GM12875 (cell line): ENCODE data around the gene GBX2.

Experiments
- H3K4me3 ChIP-seq: one replicate; pipeline ENCODE4 v1.5.1; 2011; ENCODE audit warnings: low read depth, low read length, control low read depth
- TF ChIP-seq, protein P1 (sequence below): IDR thresholded peaks from 2 replicates; pipeline ENCODE4 v1.5.1; 2011; ENCODE audit warnings: low read depth, mild to moderate bottlenecking, control low read depth, inconsistent platforms, low read length, moderate library complexity, borderline replicate concordance; ENCODE audit not compliant: insufficient read depth

The GBX2 gene

DNA sequence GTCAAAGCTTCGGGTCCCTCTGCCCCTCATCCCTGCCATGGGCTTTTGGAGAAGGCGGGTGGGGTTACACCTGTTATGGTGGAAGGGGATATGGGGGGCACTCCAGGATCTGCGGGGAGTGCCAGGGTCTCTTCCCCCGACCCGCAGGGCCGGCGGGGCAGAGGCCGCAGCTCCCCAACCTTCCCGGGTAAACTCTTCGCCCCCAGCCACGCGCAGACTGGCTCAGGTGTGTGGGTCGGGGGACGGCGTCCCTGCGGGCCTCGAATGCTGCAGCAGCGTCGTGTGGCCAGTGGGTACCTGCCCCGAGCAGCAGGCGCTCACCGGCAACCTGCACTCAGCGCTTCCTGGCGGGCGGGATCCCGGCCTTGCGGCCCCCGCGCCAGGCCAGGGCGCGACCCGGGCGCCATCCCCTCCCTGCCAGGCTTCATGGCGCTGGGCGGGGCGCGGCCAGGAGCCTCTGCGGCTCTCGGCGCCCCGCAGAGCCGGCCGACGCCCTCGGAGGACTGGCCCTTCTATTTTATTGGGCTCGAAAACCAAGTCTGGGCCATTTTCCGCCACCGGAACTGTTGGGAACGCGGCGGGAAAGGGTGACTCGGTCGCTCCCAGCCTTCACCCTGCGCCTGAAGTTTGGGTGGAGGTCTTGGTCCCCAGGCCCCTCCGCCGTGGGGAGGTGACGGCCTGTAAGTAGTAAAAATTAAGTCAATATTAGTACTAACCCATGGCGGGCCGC lies 4.5 kb downstream of the GBX2 start:
- no peak overlapping the region for H3K4me3 ChIP-seq
- TF ChIP-seq, protein P1, sequence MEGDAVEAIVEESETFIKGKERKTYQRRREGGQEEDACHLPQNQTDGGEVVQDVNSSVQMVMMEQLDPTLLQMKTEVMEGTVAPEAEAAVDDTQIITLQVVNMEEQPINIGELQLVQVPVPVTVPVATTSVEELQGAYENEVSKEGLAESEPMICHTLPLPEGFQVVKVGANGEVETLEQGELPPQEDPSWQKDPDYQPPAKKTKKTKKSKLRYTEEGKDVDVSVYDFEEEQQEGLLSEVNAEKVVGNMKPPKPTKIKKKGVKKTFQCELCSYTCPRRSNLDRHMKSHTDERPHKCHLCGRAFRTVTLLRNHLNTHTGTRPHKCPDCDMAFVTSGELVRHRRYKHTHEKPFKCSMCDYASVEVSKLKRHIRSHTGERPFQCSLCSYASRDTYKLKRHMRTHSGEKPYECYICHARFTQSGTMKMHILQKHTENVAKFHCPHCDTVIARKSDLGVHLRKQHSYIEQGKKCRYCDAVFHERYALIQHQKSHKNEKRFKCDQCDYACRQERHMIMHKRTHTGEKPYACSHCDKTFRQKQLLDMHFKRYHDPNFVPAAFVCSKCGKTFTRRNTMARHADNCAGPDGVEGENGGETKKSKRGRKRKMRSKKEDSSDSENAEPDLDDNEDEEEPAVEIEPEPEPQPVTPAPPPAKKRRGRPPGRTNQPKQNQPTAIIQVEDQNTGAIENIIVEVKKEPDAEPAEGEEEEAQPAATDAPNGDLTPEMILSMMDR, result no peak

DNA sequence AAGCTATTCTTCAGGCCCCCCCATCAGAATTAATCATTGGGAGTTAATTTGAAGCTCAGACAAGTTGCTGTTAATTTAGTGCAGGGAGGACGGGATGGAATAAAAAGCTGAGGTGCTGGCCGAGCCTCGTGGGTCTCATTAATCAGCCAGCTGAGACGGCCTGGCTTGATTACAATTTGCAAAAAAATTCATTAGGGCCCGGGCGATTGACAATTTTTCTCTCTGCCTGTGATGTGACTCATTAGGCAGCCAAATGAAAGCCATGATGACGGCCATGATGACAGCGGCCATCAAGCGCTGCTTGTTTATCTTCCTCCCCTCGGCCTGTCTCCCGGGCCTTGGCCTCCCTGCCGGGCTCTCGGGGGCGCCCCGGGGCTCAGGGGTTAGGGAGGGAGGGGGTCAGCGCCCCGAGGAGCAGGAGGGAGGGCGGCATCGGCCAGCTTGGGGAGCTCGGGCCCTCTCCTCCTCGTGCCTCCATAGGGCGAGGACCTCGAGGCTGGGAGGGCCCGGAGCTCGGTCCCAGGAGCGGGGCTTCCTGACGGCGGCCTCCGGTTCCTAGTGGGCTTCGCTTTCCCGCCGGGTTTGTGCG lies 5.2 kb downstream of the GBX2 start:
- TF ChIP-seq, protein P1, result no peak
- no peak overlapping the region for H3K4me3 ChIP-seq

DNA sequence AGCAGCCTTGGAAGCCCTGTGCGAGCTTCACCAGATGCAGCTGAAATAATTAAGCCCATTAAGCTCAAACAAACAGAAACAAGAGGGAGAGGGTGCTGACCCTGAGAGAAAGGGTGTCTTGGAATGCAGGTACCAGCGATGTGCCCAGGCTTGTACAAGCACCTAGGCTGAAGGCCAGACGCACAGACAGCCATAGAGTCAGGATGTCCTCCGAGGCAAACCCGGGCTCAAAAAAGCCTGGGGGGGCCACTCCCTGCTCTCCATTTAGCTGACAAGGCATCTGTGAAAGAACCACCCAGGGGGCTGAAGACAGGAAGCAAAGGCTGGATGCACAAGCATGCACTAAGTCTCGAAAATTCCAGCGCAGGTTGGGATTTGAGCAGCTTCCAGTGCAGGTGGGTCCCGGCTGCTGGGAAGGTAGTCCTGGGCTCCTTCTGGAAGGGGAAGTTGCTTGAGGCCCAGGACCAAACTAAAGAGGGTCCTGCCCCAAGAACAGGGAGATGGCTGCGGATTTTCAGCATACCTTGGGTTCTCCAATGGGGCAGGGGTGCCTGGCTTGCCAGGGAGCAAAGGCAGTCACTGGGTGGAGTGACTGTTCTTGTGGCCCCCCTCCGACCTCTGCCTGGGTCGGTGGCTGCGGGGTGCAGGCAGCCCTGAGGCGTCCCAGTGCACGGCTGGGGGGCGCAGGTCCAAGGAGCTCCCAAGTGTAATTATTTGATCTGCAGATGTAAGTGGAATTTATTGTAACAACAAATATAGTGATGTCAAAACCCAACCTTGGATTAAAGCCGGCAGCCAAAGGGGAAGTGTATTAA lies 5.9 kb downstream of the GBX2 start:
- no peak overlapping the region for H3K4me3 ChIP-seq
- TF ChIP-seq, protein P1, result no peak

DNA sequence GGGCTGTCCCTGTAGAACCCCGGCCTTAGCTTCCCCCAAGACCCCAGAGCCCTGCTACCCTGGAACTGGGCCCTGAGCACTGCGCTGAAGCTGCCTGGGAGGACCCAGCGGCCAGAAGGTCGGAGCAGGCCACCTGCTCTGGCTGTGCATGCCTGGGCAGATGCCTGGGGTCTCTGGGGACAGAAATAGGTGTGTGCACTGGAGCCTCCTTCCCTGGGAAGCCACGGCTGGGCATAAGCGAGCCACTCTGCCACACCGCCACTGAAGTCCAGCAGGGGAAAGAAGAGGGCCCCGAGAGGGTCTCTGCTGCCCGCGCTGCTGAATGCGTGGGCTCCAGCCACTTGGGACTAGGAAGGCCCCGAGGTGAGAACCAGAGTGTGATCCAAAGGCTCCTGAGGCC lies 6.7 kb downstream of the GBX2 start:
- TF ChIP-seq, protein P1, result no peak
- H3K4me3 ChIP-seq, result no peak overlapping the region

- no peak overlapping the region for H3K4me3 ChIP-seq
- TF ChIP-seq, protein P1, result no peak
Observed at GRCh38 chr2:236161082-236161462, 7.1 kb downstream of the GBX2 start.

DNA sequence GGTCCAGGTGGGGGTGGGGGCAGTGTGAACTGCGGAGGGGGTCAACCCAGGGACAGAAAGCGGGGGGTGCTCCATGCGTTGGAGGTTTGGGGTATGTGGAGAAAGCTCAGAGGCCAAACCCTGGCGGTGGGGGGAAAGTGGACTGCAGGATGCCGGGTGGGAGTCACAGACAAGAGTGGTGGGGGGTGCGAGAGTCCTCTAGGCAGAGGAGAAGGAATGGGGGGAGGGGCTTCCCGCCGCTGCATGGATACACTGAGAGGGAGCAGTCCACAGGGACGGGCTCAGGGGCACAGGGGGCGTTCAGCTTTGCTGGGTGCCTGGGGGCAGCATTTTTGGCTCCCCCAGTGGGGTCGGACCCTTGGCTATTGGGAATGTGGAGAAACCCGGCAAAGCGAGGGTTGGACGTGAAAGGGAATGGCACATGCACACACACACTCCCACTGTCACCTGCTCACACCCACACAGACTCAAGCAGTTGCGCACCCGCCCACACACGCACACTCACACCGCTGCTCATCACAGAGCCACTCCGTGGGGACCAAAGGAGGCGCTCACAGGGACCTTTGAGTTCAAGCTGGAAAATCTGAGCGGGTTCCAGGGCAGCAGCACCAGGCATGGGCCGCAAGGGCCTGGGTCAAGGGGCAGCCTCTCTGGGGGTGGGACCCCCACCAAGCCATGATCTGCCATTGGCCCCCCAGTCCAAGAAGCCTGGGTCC lies 7.7 kb downstream of the GBX2 start:
- no peak overlapping the region for H3K4me3 ChIP-seq
- TF ChIP-seq, protein P1, result no peak
